ENCODE results near the gene GYS1.
"Not testable (repeated sequence)": the region's sequence is repeated elsewhere in the genome, so short reads cannot be mapped to it uniquely, and the experiment has no call there.

The GYS1 gene

DNA sequence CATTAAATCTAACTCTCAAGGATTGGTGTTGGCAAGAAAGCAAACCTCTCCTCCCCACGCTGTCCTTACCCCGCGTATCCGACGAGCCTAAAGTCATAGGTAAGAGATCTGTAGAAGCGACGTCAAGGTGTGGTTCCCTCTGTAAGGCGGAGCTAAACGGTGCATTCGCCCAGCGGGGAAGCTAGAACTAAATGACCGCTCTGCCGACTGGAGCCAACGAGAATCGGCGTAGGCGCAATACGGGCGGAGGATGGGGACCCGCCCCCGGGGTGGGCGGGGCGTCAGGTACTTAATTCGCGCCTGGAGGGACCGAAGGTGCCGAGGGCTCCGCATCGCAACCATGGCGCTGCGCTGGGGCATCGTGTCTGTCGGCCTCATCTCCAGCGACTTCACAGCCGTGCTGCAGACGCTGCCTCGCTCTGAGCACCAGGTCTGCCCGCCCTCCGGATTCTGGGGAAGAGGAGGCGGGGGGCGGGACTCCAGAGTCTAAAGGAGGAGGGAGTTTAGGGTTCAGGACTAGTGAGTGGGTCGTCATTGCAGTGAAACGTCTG, 59.7 kb downstream of the GYS1 start, which contains the start of gene DHDH:
TSS of gene DHDH (plus strand) at position 318 of the 551 bp plus-strand sequence. CDS start at position 341, 23 bp downstream.
- DNase-seq, result peak; percentile 61

DNA sequence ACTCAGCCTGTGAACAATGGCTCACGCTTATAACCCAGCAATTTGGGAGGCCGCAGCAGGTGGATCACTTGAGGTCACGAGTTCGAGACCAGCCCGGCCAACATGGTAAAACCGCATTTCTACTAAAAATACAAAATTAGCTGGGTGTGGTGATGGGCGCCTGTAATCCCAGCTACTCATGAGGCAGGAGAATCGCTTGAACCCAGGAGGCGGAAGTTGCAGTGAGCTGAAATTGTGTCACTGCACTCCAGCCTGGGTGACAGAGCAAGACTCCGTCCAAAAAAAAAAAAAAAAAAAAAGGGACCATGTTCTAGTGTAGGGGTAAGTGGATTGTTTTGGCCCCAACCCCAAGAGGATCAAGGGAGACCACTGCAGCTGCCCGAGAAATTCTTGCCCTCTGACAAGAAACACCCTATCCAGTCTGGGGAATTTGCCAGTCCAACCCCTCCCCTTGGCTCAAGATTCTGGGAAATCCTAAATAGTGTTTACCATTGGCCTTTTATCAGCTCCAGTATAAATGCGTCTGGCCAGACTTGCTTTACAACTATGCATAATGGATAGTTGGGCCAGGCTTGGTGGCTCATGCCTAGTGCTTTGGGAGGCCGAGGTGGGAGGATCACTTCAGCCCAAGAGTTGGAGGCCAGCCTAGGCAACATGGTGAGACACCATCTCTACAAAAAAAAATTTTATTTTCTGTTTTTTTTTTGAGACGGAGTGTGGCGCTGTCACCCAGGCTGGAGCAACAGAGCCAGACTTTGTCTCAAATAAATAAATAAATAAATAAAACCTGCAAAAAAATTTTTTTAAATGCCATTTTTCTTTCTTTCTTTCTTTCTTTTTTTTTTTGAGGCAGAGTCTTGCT, 64.7 kb downstream of the GYS1 start:
- DNase-seq, result no peak

DNA sequence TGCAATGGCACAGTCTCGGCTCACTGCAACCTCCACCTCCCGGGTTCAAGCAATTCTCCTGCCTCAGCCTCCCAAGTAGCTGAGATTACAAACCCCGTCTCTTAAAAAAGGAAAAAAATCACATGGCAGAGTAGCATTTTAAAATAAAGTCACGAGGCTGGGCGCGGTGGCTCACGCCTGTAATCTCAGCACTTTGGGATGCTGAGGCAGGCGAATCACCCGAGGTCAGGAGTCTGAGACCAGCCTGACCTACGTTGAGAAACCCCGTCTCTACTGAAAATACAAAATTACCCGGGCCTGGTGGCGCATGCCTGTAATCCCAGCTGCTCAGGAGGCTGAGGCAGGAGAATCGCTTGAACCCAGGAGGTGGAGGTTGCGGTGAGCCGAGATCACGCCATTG, 65.4 kb downstream of the GYS1 start:
- DNase-seq, result not testable (repeated sequence)

DNA sequence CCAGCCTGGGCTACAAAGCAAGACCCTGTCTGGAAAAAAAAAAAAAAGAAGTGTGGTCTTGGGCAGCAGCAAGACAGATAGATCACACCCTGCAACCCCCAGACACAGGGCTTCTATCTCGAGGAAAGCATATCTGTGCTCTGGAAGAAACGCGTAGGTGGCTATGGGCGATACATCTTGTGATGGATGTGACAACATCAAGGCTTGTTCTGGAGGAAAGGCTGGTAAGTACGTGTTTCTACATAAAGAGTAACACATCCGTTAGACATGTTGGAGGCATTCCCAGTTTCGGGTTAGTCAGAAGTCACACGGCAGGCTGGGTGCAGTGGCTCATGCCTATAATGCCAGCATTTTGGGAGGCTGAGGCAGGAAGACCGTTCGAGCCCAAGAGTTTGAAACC, 66.2 kb downstream of the GYS1 start:
- DNase-seq, result peak; percentile 62

DNA sequence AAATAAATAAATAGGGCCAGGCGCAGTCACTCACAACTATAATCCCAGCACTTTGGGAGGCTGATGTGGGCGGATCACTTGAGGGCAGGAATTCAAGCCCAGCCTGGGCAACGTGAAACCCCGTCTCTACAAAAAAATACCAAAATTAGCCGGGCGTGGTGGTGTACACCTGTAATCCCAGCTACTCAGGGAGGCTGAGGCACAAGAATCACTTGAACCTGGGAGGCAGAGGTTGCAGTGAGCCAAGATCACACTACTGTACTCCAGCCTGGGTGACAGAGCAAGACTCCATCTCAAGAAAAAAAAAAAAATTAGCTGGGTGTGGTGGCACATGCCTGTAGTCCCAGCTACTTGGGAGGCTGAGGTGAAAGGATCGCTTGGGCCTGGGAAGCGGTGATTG, 67.2 kb downstream of the GYS1 start:
- DNase-seq, result not testable (repeated sequence)

DNA sequence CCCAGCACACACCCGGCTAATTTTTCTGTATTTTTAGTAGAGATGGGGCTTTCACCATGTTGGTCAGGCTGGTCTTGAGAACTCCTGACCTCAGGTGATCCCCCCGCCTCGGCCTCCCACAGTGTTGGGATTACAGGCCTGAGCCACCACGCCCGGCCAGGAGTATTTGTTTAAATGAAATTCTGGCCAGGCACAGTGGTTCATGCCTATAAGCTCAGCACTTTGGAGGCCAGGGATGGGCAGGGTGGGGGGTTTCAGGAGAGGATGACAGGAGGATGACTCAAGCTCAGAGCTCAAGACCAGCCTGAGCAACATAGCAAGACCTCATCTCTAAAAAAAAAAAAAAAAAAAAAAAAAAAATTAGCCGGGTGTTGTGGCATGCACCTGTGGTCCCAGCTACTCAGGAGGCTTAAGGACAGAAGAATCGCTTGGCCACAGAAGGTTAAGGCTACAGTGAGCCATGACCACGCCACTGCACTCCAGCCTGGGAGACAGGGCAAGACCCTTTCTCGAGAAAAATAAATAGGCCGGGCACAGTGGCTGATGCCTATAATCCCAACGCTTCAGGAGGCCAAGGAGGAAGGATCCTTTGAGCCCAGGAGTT, 67.8 kb downstream of the GYS1 start:
- DNase-seq, result no peak

DNA sequence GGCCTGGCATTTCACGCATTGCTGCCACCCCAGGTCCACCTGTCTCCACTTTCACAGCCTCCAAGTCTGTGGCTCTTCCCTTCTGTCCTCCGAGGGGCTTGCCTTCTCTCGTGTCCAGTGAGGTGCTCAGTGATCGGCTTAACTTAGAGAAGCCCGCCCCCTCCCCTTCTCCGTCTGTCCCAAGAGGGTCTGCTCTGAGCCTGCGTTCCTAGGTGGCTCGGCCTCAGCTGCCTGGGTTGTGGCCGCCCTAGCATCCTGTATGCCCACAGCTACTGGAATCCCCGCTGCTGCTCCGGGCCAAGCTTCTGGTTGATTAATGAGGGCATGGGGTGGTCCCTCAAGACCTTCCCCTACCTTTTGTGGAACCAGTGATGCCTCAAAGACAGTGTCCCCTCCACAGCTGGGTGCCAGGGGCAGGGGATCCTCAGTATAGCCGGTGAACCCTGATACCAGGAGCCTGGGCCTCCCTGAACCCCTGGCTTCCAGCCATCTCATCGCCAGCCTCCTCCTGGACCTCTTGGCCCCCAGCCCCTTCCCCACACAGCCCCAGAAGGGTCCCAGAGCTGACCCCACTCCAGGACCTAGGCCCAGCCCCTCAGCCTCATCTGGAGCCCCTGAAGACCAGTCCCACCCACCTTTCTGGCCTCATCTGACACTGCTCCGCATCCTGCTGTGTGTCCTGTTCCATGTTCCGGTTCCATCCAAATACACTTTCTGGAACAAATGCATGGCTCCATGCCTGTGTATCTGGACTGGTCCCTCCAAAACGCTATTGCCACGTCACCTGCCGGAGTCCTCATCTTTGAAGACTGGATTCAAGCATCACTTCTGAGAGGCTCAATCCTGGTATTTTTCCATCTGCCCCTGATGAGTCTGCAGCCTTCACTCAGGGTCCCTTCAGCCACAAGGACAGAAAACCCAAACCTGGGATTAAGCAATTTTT, 70.3 kb downstream of the GYS1 start:
- no peak for DNase-seq

DNA sequence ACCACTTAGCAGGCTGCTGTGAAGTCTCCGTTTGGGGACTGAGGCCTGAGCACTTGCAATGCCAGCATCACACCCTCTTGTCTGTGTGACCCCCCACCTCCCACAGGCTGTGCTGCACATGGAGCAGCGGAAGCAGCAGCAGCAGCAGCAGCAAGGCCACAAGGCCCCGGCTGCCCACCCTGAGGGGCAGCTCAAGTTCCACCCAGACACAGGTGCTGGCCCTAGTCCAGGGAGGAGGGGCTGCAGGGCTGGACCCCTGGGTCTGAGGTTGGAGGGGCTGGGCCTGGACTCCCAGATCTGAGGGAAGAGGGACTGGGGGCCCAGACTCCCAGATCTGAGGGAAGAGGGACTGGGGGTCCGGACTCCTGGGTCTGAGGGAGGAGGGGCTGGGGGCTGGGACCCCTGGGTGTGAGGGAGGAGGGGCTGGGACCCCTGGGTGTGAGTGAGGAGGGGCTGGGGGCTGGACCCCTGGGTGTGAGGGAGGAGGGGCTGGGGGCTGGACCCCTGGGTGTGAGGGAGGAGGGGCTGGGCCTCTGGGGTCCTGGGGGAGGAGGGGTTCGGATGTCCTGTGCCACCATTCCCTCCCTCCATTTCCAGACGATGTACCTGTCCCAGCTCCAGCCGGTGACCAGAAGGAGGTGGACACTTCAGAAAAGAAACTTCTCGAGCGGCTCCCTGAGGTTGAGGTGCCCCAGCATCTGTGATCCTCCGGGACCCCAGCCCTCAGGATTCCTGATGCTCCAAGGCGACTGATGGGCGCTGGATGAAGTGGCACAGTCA, 71.2 kb downstream of the GYS1 start:
- no peak for DNase-seq

DNA sequence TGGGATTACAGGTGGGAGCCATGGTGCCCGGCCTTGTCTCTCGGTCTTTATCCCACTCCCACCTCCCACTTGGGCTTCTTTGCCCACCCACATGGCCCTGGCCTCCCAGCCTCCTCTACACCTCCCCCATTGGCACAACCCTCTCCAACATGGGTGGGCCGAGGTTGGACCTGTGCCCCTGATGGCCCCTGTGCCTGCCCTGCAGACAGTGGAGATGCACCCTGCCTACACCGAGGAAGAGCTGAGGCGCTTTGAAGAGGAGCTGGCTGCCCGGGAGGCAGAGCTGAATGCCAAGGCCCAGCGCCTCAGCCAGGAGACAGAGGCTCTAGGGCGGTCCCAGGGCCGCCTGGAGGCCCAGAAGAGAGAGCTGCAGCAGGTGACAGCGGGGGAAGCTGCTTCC, 72.2 kb downstream of the GYS1 start:
- DNase-seq, result no peak

DNA sequence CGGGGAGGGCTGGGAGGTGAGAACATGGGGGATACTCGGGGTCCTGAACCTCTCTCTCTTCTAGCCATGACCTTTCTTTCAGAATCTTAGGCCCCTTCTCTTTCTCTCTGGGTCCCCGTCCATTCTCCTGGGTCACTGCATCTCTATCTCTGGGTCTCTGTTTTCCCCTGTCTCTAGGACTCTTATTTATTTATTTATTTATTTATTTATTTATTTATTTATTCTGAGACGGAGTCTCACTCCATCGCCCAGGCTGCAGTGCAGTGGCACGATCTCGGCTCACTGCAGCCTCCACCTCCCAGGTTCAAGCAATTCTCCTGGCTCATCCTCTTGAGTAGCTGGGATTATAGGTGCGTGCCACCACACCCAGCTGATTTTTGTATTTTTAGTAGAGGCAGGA, 73.8 kb downstream of the GYS1 start:
- not testable (repeated sequence) for DNase-seq

DNA sequence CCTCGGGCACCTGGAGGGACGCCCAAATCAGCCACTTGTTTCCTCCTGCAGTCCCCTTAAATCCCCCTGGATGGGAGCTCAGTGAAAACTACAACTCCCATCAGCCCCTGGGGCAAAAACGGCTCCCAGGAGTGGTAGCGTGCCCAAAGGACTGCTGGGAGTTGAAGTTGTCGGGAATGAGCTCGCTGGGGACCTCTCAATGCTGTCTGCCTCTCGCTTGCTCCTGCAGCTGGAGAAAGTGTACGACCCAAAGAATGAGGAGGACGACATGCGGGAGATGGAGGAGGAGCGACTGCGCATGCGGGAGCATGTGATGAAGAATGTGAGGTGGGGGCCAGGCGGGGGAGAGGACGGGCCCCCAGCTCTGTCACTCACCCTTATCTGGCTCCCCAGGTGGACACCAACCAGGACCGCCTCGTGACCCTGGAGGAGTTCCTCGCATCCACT, 74.3 kb downstream of the GYS1 start:
- DNase-seq, result peak; percentile 8
